Cortex of kidney (tissue), 1 donor: Measurements from ENCODE around the gene EHMT1.
A peak's percentile ranks its signal among the peaks of the same experiment; 100 is the strongest.

ENCODE experiments used
- DNase-seq: peaks from one replicate; lab custom pipeline; 2025; lab: John Stamatoyannopoulos, UW

Gene EHMT1

DNA sequence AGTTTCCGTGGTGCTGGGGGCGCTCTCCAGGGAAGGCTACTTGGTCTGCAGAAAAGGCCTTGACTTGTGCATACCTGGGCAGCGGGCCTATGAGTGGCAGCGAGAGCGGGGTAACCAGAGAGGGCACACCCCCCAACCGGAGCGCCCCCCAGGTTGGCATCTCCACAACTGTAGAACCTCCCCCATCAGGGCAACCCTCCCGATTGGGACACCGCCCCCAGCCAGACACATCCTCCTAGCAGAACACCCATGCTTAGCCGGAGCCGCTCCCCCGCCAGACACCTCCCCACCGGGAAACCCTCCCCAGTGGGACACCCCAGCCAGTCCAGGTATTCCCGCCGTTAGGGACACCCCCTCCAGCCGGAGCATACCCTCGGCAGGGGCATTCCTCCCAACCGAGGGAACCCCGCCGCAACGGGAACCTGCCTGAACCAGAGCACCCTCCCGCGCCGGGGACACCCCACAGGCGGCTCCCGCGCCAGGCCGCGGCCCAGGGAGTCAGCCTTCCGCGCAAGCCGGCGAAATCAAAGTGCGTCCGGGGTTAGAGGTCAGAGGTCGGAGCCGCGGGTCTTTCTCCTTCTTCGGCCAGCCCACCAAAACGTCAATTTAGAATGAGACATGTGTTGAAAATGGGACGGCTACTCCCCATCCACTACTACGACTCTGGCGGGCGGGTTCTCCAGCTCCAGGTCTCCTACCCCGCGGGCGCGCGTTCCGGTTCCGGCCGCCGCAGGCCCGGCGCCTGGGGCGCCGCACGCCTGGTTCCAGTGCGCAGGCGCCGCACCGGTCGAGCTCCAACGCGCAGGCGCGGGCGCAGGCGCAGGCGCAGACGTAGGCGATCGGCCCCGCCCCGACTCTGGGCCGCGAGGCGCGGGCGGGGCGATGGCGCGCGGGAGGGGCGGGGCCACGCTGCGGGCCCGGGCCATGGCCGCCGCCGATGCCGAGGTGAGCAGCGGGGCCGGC, at the start of gene EHMT1:
Gene EHMT1 (plus strand): TSS at position 901 of the 963 bp plus-strand sequence. CDS start 24 bp downstream, at position 925.
- DNase-seq, result no peak

DNA sequence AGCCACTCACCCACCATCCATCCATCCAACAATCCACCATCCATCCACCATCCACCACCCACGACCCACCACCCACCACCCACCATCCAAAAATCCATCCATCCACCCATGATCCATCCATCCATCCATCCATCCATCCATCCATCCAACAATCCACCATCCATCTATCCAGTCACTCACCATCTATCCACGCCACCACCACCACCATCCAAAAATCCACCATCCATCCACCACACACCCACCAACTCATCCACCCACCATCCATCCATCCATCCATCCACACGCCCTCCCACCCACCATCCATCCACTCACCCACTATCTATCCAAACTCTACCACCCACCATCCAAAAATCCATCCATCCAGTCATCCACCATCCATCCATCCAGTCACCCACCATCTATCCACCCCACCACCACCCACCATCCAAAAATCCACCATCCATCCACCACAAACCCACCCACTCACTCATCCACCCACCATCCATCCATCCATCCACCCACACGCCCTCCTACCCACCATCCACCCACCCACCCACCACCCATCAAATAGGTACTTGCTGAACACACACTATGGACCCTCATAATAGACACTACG, 49.1 kb upstream of the EHMT1 start:
- no peak for DNase-seq

DNA sequence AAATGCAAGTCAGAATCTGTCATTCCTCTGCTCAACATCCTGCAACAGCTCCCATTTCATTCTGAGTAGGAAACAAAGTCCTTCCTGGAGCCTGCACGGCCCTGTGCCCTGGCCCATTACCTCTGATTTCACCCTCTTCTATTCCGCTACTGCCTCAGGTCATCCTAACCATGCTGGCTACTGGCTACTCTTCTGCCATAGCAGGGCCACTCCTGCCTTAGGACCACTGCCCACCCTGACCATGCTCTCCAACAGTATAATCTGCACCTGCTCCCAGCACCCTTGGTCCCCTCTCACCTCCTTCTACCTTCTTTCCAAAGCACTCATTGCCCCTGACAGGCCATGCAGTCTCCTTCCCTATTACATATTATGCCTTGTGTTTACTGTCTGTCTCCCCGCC, 48.2 kb upstream of the EHMT1 start:
- no peak for DNase-seq

GRCh38 chr9:137574192-137574591, 44.6 kb upstream of the EHMT1 start:
- no peak for DNase-seq

GRCh38 chr9:137575364-137575715, 43.5 kb upstream of the EHMT1 start:
- no peak for DNase-seq

DNA sequence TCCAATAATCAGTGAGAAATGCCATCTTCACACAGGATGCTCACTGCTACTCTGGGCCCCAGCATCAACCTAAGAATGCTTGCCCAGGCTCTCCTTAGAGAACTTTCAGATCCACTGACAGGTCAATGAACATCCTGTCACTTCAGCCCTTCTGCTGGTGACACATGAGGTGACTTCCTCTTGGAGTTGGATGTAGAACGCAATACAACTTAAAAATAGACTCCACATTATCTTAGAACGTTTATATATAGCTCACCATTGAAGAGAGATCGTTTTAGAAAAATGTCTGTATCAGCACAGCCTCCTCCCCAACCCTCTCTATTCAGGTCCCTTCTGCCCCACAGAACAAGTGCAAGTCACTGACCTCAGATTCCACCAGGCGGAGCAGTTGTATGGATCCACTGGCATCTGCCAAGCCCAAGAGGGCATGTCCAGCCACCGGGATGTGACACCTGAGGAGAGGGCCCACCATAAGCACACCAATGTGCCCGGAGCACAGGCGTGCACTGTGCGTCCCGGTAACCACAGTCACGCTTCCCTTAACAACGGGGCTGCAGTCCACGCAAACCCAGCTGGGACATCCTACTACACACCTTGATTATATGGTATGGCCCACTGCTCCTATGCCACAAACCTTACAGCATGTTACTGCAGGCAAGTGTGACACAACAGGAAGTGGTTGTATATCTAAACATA, 42.9 kb upstream of the EHMT1 start:
- no peak for DNase-seq

- DNase-seq, result peak; percentile 72
Measured at GRCh38 chr9:137578518-137579258, 40.1 kb upstream of the EHMT1 start, which contains the start of gene DPH7. TSS of gene DPH7 (minus strand) at chr9:137578925. CDS start at chr9:137578777, 148 bp downstream.

- DNase-seq, result no peak
Measured at GRCh38 chr9:137579259-137579604, 39.6 kb upstream of the EHMT1 start.

- no peak for DNase-seq
Measured at GRCh38 chr9:137580209-137580953, 38.4 kb upstream of the EHMT1 start.

DNA sequence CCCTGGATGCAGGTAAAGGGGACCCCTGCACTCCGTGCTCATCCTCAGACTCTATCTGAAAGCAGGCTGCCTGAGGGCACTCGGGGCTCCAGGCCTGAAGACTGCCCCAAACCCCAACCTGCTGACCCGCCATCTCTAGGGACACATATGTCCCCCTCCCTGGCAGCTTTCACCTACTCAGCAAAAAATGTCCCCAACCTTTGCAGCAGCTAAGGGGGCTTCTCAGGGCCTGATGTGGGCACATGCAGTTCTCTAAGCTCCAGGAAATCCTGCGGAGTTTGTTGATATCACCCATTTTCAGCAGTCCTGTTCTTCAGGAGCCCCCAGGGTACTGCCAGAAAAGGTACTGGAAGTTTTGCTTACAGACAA, 37.9 kb upstream of the EHMT1 start:
- DNase-seq, result no peak

DNA sequence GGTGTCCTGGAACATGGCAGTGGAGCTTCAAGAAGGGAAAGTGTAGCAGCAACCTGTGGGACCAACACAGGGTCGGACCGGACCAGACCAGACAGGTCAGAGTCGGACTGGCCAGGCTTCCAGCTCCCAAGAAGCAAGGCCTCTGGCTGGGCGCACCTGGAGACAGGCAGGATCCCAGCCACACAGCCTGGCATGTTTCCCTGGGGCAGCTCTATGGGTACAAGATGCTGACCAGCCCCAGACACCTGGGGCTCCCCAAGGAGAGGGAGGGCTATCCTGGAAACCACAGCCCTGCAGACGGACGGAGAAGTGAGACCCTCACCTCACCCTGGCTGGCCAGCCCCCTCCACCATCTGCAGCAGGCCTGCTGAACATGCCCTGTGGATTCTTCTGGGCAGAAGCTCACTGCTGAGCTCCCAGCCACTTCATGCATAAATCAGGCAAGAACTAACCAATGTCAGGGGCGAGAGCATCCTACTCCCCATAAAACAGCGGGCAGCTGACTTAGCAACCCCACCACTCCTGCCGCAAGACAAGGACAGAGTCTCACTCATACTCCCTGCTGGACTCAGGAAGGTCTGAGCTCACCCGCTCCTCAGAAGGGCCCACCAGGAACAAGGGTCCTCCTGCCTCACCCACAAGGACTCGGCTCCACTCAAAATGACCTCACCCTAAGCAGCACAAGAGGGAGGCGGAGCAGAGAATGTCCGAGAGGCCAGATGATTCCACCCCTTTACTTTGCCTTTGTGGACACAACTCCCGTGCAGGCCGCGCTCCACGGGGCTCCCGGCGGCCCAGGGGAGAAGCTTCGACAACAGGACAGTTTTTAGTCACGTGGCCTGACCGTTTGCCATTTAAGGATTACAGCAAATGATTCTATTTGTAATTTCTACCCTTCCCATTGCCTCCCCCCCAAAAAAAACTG, 37.2 kb upstream of the EHMT1 start:
- DNase-seq, result no peak

- no peak for DNase-seq
Measured at GRCh38 chr9:137582286-137582860, 36.4 kb upstream of the EHMT1 start.

- DNase-seq, result no peak
Measured at GRCh38 chr9:137583347-137583746, 35.5 kb upstream of the EHMT1 start.

DNA sequence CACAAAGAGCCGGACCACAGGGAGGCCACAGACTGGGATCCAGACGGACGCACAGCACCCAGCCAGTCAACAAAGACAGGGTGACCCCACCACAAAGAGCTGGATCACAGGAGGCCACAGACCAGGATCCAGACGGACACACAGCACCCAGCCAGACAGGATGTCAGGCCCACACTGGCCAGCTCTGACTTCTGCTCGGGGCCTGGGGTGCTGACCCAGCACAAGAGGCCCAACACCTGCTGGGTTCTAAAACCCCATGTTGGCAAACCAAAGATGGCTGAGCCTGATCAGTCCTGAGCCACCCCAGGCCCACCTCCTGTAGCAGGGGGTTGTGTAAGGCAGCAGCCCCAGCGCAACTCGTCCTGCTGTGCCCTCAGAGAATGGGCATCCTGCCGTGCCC, 34.8 kb upstream of the EHMT1 start:
- DNase-seq, result no peak

DNA sequence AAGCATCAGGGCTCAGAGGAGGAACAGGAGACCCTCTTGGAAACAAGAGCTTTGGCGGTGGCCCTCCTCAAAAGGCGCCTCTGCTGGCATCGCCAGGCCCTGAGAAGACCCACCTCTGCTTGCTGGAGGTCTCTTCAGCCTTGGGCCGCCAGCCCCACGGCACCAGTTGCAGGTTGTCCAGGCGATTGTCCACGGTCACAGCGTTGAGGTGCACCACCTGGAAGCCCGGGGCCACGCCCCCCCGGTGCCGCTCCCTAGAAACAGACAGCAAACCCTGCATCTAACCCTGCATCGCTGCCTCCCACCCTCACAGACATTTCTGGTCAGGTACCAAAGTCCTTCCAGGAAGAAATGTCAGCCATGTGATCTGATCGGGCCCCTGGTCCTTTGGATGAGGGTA, 32.0 kb upstream of the EHMT1 start:
- no peak for DNase-seq

GRCh38 chr9:137588311-137588710, 30.5 kb upstream of the EHMT1 start:
- no peak for DNase-seq

DNA sequence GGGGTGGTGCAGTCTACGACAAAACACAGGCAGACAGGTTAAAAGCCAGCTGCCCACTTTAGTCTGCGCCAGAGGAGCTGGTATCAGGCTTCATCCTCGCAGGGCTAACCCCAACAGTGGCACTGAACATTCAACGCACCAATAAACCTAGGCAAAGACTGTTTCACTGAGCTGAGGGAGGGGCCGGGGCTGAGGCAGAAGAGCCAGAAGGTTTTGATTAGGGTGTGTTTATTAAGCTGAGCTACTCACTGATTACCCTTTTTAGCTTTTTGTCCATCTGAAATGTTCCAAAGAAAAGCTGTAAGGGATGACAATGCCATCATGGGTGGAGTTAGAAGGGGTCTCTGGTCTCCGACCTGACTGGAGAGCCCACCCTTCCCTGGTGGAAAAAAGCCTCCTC, 29.9 kb upstream of the EHMT1 start:
- no peak for DNase-seq

DNA sequence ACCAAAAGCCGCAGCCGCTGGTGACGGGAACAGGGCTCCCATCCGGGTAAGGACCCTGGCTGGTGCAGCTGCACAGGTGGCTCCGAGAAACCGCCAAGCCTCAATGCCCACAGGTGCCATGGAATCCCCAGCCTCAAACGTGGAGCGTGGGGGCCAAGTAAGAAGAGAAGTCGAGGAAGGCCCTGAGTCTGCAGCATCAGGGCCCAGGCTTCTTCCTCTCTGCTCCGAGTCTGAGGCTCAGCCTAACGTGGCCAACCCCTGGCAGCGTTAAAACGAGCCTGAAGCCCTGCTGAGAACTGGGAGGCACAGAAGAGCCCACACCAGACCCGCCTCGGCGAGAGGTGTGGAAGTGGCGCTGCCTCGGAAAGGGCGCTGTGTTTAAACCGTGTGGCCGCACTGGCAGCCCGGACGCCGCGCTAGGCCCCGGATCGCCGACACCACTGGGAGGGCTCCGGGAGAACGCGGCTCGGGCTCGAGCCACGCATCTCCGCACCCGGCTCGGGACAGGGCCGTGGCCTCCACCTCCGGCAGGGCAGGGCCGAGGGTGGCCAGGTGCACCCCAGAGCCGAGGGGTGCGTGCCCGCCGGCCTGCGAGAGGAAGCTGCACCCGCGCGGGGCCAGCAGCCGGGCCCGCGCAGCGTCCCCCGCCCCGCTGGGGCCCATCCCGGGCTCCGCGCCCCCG, 29.2 kb upstream of the EHMT1 start:
- no peak for DNase-seq

- no peak for DNase-seq
Measured at GRCh38 chr9:137590123-137590468, 28.7 kb upstream of the EHMT1 start.
